ENCODE results near the gene TRPM2.
"Not testable (repeated sequence)": the region's sequence is repeated elsewhere in the genome, so short reads cannot be mapped to it uniquely, and the experiment has no call there.

Gene TRPM2

DNA sequence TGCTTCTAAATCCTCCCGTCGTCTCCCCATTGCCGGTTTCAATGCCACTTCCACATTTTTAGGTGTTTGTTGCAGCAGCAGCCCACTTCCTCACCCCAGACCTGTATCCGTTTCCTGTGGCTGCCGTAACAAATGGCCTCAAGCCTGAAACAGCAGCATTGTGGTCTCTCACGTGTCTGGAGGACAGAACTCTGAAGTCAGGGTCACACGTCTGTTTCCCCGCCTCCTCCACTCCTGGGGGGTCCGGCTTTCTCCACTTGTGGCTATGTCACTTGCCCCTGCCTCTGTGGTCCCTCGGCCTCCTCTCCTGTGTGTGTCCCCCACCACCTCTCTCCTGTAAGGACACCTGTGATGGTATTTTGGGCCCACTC is 21.8 kb downstream of the TRPM2 start:
- no peak for DNase-seq (ENCODE audit: low read depth in 2 of 2)

DNA sequence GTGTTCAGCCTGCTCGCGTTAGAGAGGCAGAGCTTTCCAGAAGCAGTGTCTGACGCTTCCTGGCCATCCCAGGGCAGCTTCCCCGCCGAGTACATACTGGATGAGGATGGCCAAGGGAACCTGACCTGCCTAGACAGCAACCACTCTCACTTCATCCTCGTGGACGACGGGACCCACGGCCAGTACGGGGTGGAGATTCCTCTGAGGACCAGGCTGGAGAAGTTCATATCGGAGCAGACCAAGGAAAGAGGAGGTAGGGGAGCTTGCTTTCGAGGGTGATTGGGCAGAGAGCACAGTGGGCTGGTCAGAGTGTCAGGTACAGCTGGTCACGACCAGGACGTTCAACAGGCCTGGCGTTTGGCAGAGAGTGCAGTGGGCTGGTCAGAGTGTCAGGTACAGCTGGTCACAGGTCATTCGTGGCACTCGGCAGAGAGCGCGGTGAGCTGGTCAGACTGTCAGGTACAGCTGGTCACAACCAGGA is 22.4 kb downstream of the TRPM2 start:
- DNase-seq (ENCODE audit: low read depth in 2 of 2) = no peak

DNA sequence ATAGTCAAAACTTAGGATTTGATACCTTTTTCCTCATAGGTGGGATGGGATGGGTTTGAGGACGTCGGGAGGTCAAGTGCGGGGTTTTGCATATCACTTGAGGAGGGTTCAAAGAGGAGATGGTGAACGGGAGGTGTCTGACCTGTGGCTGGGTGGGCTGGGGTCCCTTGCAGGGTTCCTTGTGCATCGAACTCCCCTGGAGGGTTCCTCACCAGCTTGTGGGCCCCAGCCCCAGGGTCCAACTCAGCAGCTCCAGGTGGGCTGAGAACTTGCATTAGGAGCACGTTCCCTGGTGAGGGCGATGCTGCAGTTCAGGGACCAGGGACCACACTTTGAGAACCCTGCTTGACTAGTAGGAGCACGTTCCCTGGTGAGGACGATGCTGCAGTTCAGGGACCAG is 23.2 kb downstream of the TRPM2 start:
- no peak for DNase-seq (ENCODE audit: low read depth in 2 of 2)

DNA sequence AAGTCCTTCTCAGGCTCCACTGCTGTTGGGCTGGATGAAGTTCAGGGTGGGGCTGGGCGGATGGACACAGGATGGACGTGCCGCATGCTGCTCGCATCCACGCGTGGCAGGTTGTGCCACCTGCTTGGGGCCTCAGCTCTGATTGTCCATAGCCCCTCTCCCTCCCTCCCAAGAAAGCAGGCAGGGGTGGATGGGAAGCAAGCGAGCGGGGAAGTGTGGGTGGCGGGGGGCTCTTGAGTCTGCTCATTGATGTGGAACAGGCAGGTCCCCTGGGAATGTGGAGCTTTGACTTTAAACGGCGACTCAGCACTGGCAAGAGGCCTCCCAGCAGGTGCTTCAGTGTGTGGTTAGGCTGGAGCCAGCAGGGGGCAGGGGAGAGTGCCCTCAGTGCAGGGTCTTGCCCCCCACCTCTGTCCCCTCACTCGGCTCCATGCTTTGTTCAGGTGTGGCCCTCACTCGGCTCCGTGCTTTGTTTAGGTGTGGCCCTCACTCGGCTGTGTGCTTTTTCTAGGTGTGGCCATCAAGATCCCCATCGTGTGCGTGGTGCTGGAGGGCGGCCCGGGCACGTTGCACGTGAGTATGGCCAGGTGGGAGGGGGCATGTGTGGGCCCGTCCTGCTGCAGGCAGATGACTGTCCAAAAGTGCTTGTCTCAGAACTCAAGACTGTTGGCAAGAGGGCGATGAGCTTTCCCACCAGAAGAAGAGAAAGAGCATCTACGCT is 23.9 kb downstream of the TRPM2 start:
- no peak for DNase-seq (ENCODE audit: low read depth in 2 of 2)

DNA sequence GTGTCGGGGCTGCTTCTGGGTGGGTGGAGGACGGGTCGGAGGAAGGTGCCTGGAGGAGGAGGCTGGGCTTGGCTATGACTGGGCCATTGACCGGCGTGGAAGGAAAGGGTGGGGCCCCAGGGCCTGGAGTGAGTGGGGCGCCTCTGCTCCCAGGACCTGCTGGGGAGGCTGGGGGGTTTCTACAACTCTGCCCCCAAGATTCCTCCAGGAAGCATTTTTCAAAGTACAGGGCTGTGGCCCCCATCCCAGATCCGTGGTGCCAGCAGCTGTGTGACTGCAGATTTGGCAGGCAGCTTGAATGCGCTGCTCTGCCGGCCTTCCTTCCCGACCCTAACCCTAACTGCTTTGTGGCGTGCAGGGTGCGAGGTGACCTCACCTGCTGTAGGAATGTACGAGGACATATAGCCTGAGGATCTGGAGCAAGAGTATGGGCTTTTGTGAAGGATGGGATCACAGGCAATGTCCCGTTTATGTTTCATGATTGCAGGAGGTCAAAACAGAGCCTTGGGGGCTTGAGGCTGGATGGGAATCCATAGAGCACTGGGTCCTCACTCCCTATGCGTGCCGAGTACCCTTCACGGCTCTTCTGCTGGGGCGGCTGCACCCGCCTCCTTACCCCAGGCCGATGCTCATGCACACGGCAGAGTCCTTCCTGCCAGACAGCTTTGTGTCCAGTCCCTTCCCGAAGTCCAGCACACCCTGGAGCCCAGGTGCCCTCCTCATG is 24.7 kb downstream of the TRPM2 start:
- DNase-seq (ENCODE audit: low read depth in 2 of 2) = no peak

DNA sequence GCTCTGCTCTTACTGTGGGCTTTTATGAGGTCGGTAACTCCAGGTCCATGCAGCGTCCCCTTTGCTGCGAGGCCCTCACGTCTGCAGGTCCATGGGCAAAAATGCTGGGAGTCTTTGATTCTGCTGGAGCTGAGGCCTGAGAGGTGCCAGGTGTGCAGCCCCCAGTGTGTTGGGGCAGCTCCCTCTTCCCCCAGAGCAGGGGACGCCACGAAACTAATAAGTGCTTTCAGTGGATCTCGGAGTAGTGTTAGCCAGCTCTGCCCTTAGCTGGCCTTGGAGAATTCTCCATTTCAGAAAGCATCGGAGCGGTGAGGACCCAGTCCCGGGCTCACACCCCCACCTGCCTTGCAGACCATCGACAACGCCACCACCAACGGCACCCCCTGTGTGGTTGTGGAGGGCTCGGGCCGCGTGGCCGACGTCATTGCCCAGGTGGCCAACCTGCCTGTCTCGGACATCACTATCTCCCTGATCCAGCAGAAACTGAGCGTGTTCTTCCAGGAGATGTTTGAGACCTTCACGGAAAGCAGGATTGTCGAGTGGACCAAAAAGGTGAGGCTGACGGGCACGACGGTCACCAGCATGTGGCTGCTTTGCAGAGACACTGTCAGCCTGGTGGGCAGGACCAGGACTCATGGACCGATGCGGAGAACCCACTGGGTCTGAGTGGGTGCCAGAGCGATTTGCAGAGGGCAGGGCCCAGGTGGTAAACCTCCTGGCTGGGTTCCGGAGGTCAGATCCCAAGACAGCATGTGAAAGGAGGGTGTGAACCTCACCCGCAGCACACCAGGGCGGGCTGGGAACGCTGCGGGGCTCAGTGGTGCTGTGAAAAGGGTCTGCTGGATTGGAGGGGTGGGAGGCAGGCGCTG is 25.5 kb downstream of the TRPM2 start:
- no peak for DNase-seq (ENCODE audit: low read depth in 2 of 2)

DNA sequence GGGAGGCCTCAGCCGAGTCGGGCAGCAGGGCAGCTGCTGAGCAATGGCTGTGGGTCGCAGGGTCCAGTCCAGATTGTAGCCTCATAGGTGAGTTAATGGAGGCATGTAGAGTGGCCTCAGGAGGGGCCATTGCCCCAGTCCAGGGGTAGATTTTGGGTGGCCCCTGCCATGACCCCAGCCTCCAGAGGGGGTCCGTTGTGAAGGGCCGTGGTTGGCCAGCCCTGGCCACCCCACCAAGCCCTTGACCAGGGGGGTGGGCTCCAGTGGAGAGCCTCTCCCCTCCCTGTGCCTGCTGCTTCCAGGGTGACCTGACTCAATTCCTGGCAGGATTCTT is 26.1 kb downstream of the TRPM2 start:
- DNase-seq (ENCODE audit: low read depth in 2 of 2) = no peak

DNA sequence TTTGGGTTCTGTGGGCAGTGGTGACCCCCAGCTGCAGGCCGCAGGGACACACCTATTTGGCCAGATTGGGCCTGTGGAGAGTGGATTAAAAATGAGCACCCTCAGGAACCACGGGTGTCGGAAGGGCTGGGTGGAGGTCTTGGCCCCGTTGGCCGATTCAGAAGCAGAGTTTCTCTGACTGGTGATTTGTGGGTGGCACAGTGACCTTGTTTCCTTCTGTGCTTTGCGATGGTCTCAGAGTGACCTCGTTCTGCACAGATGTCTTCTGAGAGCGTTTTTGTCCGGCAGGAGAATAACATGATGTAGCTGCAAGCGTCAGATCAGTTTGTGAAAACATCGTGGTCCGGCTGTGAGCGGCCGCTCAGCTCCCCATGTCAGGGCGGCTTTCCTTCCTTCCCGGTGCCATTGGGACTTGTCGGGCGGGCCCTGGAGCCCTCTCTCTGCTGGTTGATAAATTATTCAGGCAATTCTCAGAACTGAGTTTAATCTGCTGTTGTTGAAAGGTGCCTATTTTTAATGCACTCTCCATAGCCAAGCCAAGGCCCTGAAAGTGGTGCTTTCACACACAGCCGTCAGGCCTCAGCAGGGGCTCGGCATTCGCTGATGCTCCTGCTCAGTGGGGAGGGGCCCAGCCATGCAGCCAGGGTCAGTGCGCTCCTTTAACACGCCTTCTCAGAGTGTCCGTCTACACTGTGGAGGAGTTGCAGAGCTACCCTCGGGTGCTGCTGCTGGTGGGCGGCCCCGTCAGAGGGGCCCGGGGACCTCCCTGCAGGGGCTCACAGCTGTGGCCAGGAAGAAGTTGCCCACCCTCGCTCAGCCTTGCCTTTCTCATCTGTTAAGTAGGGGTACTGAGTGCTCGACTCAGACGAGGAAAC is 26.8 kb downstream of the TRPM2 start:
- no peak for DNase-seq (ENCODE audit: low read depth in 2 of 2)

DNA sequence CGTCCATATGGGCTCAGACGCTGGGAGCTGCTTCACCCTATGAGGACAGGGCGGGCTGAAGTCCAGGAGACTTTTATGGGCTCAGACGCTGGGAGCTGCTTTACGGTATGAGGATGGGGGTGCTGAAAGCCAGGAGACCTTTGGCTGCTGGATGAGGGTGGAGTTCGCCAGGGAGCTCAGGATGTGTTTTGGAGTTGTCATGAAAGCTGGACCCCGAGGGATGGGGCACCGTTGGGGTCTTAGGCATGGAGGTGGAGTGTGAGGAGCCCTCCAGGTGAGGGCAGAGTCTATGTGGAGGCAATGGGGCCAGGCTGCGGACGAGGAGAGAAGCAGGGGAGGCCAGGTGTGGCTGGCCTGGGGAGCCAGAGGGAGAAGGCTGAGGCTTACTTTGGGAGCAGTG is 27.5 kb downstream of the TRPM2 start:
- DNase-seq (ENCODE audit: low read depth in 2 of 2) = no peak

DNA sequence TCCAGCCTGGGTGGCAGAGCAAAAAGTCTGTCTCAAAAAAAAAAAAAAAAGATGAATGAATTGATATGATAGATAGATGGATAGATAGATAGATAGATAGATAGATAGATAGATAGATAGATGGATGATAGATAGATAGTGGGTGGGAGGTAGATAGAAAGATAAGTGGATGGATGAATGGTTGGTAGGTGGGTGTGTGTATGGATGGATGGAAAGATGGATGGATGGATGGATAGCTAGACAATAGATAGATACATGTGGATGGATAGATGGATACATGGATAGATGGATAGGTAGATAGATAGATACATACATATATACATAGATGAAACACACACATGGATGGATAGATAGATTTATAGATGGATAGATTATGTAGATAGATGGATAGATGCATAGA is 28.5 kb downstream of the TRPM2 start:
- no peak for DNase-seq (ENCODE audit: low read depth in 2 of 2)

DNA sequence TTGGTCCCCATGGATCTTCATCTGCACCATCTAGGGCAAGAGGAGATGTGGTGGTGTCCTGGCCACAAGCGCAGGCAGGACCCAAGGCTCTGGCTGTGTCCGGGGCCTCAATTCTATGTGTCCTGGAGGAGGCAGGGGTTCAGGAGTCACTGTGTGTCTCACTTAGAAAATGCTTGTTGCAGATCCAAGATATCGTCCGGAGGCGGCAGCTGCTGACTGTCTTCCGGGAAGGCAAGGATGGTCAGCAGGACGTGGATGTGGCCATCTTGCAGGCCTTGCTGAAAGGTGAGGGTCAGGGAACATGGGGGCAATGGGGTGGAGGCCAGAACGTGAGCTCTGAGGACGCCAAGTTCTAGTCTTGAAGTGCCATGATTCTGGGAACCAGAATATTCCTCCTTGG is 29.1 kb downstream of the TRPM2 start:
- DNase-seq (ENCODE audit: low read depth in 2 of 2) = no peak

DNA sequence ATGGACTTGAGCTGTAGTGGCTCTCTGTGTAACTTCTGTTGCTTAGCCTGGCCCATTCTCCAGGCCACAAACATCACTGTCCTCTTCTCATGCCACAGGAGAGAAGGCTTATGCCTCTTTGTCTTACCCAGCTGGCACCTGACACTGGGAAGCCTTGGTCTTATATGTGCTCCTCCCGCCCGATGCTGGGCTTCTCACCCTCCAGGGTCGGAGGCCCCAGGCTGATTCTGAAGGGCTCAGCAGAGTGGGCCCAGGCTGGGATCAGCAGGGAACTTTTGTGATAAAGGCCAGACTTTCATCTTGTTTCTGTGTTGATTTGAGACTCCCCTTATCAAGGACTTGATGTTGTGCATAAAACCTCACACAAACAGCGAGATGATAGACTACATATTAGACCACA is 29.8 kb downstream of the TRPM2 start:
- no peak for DNase-seq (ENCODE audit: low read depth in 2 of 2)

DNA sequence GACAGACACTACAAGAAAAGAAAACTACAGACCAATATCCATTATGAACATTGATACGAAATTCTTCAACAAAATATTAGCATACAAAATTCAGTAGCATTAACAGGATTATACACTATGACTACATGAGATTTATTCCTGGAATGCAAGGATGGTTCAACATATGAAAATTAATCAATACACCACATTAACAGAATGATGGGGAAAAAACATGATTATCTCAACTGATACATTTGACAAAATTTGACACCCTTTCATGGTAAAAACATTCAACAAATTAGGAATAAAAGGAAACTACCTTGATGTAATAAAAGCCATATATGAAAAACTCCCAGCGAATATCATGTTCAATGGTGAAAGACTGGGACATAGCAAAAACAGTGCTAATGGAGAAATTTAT is 31.5 kb downstream of the TRPM2 start:
- DNase-seq (ENCODE audit: low read depth in 2 of 2) = no peak

DNA sequence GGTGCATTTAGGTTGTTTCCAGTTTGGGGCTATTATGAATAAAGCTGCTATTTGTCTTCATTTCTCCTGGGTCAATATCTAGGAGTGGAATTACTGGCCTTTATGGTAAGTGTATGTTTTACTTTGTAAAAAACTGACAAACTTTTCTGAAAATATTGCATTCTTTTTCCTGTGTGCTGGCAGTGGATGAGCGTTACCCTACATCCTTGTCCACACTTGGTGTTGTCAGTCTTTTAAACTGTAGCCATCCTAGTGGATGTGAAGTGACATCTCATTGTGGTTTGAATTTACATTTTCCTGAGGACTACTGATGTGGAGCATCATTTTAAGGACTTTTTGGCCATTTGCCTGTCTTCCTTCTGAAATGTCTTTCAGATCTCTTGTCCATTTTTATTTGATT is 35.9 kb downstream of the TRPM2 start:
- DNase-seq (ENCODE audit: low read depth in 2 of 2) = no peak

DNA sequence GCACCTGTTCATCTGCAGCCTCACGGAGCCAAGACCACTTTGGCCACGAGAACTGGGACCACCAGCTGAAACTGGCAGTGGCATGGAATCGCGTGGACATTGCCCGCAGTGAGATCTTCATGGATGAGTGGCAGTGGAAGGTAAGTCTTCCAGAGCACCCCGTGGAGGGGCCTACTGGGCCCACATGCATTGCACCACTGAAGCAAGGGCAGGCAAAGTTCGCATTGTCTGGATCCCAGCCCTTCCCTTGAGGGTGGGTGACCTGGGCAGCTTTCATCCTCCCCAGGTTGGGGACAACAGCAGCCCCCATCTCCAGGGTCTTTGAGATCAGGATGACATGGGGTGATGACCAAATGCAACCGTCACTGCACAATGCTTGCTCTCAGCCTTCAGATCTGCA is 37.5 kb downstream of the TRPM2 start:
- DNase-seq (ENCODE audit: low read depth in 2 of 2) = no peak

DNA sequence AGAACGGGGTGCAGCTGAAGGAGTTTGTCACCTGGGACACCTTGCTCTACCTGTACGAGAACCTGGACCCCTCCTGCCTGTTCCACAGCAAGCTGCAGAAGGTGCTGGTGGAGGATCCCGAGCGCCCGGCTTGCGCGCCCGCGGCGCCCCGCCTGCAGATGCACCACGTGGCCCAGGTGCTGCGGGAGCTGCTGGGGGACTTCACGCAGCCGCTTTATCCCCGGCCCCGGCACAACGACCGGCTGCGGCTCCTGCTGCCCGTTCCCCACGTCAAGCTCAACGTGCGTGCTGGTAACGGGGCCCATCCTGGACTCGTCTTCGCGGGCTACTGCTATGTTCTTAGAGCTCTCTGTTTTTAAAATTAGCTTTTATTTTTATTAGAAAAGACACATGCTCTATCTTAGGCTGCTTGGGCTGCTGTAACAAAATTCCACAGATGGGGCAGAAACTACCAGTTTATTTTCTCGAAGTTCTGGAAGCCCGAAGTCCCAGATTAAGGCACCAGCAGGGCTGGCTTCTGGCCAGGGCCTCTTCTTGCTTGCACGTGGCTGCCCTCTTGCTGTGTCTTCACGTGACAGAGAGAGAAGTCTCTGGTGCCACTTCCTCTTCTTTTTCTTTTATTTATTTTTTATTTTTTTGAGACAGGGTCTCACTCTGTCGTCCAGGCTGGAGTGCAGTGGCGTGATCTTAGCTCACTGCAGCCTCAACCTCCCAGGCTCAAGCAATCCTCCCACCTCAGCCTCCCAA is 38.1 kb downstream of the TRPM2 start:
- DNase-seq (ENCODE audit: low read depth in 2 of 2) = no peak

DNA sequence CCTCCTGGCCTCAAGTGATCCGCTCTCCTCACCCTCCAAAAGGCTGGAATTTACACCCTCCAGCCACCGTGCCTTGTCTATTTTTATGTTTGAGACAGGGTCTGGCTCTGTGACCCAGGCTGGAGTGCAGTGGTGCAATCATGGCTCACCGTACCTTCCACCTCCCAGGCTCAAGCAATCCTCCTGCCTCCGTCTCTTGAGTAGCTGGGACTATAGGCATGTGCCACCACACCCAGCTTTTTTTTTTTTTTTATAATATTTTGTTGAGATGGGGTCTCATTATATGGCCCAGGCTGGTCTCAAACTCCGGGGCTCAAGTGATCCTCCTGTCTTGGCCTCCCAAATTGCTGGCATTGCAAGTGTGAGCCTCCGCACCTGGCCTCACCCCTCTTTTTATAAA is 38.8 kb downstream of the TRPM2 start:
- DNase-seq (ENCODE audit: low read depth in 2 of 2) = no peak

DNA sequence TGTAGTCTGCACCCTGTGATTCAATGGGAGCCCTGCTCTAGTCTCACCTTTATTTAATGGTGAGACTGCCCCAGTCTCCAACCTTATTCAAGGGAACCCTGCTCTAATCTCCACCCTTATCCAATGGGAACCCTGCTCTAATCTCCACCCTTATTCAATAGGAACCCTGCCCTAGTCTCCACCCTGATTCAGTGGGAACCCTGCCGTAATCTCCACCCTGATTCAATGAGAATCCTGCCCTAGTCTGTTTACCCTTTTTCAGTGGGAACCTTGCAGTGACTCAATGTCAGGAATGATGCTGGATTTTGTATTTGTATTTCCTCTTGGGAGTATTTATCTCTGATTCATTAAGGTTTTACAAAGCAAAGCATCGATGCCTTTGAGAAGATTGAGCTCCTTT is 39.5 kb downstream of the TRPM2 start:
- no peak for DNase-seq (ENCODE audit: low read depth in 2 of 2)

DNA sequence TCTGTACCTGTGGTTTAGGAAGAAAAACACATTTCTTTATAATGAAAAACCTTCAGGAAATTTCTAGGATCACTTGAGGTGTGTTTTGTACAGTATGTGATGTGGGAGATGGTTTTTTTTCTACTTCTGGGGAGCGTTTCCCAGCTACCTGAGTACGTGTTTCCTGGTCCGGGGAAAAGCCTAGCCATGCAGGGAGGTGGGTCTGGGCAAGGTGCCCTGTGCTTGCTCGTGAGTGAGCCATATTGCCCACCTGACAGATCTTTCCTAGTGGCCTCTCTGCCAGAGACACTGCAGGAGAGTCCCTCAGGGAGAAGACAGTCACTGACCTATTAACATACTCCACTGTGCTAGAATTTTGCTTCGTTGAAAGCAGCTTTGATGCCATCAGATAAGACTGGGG is 41.3 kb downstream of the TRPM2 start:
- DNase-seq (ENCODE audit: low read depth in 2 of 2) = no peak

DNA sequence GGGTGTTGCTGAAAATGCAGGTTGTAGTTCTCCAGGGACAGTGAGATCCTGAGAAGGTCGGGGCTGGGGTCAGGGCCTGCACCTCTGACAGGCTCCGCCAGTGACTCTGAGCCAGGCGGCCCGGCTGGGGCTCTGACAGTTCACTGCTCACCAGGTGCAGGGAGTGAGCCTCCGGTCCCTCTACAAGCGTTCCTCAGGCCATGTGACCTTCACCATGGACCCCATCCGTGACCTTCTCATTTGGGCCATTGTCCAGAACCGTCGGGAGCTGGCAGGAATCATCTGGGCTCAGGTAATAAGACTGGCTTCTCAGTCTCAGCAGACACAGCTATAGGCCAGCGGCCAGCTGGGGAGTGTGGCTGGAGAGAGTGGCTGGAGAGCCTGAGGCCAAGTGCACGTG is 41.8 kb downstream of the TRPM2 start:
- no peak for DNase-seq (ENCODE audit: low read depth in 2 of 2)

DNA sequence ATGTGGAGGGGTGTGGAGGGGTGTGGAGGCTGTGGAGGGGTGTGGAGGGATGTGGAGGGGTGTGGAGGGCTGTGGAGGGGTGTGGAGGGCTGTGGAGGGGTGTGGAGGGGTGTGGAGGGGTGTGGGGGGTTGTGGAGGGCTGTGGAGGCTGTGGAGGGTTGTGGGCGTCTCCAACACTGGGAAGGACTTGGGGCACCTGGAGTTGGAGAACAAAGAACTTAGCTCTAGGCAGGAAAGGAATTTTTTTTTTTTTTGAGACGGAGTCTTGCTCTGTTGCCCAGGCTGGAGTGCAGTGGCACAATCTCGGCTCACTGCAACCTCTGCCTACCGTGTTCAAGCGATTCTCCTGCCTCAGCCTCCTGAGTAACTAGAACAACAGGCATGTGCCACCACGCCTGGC is 43.4 kb downstream of the TRPM2 start:
- not testable (repeated sequence) for DNase-seq (ENCODE audit: low read depth in 2 of 2)
